Stimulated activated CD8-positive, alpha-beta memory T cell treated with anti-CD3 and anti-CD28 coated beads, Interleukin-15, amount 100 ng/mL, for 24 hours (primary cell): ENCODE results near the gene RETREG1.

Experiments used
- DNase-seq: peaks from one replicate; pipeline ENCODE4 v3.0.0-alpha.2; 2020; ENCODE audit warnings: low read depth

Gene RETREG1

DNA sequence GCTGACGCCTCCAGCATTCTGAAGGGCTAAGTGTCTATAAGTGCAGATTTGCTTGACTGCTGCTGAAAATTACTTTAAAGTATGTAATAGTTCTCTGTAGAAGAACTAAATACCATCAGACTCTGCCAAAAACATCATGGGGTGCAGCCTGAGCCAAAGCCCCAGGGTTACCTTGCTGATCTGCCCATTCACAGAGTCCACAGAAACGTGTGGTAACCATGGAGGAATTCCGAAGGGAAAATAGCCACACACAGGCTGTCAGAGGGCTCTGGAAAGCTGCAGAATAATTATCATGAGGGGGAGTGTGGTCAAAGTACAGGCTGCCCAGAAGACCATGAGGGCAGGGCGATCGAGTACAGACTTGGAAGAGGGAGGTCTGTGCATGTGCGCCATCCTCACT lies 36.4 kb downstream of the RETREG1 start:
- no peak for DNase-seq

DNA sequence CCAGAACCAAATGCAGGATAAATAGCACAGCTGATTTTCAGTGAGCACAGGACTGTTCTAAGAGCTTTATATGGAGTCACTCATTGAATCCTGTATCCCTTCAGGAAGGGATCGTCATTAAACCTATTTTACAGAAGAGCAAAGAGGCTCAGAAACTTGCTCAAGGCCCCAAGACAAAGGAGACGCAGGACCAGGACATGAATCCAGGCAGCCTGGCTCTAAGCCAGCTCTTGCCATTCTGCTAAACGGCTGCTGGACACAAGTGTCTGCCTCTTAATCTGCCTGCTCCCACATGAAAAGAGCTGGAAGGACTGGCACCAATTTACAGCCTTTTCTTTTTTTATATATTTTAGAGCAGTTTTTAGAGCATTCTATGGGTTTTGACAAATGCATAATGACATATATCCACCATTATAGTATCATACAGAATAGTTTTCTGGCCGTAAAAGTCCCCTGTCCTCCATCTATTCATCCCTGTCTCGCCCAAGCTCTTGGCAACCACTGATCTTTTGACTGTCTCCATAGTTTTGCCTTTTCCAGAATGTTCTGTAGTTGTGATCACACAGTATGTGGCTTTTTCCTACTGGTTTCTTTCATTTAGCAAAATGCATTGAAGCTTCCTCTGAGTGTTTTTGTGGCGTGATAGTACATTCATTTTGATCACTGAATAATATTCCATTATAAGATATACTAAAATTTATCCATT lies 37.5 kb downstream of the RETREG1 start:
- DNase-seq, result no peak

DNA sequence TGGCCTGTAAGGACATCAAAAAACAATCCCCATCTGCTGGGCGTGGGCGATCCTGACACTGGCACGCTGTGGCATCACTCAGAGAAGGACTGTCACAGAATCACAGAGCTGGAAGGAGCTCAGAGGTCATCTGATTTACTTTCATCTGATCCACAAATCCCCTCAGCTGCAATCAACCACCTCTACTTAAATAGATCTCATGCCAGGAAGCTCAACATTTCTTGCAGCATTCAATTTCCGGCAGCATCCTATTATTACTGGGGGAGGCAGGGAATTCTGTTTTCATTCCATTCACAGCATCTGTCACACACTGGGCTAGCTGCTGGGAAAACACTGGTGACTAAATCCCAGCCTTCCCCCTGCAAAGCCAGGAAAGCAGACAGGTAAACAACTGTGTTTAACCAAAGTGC lies 38.3 kb downstream of the RETREG1 start:
- no peak for DNase-seq

DNA sequence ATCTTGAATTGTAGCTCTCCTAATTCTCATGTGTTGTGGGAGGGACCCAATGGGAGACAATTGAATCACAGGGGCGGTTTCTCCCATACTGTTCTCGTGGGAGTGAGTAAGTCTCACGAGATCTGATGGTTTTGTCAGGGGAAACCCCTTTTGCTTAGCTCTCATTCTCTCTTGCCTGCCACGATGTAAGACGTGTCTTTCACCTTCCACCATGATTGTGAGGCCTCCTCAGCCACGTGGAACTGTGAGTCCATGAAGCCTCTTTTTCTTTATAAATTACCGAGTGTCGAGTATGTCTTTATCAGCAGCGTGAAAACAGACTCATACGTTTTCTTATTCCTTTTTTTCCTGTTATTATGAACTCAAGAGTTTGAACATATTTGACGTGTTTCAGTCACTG lies 39.1 kb downstream of the RETREG1 start:
- DNase-seq, result no peak

DNA sequence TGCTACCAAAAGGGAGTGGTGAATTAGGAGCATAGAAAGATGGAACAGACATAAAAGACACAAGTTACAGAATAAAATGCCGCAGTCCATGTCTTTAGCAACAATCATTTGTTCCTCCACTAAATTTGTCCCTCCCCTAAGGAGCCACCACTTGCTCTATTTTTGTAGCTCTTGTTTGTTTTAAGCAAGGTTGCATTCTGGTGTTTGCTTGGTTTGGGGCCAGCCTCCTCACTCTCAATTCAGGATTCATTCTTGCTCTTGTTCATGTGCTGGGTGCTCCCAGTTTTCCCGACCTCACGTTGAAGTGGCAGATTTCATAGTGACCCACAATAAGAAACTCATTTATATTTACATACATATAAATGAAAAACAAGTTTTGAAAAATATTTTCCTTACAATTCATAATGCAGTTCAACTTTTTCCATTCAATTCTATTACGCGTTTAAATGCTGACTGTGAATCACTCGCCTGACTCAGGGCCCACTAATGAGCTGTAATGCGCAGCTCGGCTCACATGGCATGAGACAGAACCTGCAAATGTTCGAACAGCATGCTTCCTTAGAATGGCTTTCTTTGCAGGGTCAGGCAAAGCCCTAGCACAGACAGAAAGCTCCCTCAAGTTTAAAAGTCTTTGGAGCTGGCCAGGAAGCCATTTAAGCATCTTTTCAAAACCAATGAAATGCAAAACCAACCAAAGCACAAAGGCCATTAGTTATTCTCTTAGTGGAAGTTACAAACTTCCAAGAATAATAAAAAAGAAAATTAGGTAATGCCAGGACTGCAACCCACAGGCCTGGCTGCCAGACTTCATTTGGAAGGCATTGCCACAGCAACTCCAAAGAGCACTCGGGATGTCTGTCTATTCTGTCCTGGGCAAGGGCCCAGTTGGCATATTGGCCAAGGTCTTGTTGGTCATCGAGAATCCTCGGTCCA lies 41.7 kb downstream of the RETREG1 start:
- no peak for DNase-seq

DNA sequence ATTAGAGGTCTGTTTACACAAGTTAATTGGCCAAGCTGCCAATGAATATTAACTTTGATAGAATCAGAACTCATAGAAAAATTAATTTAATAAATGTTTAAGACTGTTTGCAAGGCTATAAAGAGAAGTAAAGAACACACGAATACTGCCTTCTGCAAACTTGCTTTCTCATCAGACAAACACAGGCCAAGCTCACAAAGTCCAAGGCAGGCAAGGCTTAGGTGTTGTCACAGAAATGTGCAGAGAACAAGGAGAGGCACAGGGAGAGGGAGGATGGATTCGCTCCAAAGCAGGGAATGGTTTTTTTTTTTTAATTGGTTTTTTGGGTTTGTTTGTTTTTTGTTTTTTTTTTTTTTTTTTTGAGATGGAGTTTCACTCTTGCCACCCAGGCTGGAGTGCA lies 43.4 kb downstream of the RETREG1 start:
- DNase-seq, result no peak

DNA sequence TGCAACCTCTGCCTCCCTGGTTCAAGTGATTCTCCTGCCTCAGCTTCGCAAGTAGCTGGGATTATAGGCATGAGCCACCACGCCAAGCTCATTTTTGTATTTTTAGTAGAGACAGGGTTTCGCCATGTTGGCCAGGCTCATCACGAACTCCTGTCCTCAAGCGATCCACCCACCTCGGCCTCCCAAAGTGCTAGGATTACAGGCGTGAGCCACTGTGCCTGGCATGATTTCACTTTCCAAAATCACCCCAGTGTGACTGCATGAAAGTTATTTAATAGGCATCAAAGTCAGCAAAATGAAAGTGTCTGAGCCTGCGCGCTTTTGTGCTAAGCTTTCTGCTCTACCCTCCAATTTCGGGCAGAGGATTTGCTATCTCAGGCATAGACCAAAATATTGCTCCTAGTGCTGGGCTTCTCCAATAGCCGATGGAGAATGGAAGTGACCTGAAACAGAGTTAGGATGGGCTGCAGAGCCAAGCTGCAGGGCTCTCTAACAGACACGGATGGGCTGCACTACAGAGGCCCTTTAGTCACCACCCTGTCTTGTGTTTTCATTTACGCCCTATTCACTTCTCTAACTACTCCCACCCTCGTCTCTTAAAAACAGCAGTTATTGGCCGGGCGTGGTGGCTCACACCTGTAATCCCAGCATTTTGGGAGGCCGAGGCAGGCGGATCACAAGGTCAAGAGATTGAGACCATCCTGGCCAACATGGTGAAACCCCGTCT lies 44.3 kb downstream of the RETREG1 start:
- no peak for DNase-seq

DNA sequence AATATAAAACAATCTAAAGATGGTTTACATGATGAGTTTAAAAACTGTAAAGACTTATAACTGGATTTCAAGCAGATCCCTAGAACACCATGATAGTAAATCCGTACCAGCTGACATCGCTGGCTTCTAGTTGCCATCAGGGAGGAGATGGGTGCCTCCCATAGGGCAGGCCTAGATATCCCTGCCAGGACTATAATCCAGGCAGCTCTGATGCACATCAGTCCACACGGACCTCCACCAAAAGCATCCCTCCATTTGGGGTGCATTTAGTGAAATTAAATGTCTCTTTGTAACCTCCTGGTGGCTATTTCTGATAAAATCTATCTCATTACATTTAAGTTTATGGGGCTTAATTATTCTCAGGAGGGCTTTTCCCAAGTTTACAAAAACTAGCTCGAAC lies 45.8 kb downstream of the RETREG1 start:
- DNase-seq, result no peak

DNA sequence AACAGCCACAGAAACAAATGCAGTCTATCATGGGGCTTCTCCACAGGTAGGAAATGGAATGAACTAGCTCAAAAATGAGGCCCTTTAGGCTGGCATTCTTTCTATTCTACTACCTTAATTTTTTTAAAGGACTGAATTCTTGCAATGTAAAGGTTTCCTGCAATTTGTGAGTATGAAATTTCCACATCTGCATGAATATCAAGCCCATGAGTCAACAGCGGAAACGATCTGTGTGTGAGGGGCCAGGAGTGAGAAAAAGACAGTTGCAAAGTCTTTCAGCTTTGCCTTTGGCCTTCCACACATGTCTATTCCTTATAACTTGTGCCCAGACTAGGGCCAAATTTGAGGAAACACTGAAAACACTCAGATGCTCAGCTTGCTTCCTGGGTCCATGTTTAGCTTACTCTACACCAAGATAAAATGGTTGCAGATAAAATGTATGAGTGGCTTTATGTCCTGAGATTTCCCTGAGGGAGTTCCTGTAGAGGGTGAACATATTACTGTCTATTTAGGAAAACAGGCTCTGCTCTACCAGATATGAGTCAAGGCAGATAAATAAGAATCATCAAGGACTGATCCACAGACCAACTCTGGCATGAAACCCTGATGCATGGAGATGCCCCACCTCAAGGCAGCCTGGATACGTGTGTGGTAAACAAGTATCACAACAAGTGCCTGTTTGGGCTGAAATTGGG lies 46.5 kb downstream of the RETREG1 start:
- DNase-seq, result no peak

DNA sequence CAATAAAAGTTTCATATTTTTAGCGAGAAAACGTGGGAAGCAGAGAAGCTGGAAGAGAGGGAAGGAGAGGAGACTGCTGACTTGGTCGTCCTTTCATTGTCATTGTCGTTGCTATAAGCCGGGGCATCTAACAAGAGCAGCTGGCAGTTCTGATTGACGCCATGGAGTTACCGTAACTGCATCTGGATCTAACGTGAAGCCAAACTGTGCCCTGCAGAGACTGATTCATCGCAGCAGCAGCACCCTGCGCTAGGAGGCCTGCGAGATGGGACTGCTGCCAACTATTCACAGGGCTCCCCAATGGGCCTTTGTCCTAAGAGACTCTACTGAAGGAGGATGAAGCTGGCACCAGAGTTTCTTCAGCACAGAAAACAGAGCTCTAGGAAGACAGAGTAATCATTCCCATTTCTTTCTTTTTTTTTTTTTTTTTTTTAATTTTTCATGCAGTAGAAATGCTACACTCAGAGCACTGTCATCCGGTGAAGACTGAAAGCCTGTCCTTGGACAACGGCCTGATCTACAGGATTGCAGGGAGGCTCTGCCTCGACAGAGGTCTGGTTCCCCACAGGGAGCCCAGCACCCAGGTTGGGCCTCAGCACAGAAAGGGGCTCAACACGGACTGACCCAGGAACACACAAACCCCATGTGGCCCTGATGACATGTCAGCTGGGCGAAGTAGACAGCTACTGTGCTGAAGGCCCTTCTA lies 47.8 kb downstream of the RETREG1 start:
- no peak for DNase-seq

DNA sequence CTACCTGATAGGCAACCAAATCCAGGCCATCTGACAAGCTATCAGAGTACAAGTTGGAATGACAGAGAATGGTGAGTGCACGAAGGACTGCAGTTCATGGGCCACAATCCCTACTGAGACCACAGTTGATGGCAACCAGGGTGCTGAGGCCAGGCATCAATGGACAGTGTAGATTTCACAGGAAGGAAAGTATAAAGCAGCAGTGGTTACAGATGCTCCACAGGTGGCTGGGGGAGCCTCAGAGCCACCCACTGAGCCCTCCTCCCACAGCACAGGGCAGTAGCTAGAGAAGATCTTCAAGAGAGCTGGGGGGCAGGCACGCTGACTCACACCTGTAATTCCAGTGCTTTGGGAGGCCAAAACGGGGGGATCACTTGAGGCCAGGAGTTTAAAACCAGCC lies 49.4 kb downstream of the RETREG1 start:
- DNase-seq, result no peak

DNA sequence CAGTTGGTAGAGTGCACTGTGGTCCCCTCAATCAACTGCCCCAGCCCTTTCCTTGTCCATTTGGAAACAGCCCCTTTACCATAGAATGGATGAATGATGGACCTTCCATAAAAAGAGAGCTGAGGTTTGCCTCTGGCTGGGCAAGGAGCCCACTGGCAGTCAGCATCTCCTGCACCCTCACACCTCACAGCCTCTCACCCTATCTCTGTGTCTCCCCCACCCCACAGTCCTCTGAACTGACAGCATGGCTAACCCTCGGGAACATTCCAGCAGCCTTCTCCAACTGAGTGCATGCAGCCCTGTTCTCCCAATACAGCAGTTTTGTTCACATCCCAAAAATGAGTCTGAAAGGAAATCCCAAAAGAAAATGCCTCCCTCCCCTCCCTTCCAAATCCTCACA lies 51.7 kb downstream of the RETREG1 start:
- DNase-seq, result no peak

DNA sequence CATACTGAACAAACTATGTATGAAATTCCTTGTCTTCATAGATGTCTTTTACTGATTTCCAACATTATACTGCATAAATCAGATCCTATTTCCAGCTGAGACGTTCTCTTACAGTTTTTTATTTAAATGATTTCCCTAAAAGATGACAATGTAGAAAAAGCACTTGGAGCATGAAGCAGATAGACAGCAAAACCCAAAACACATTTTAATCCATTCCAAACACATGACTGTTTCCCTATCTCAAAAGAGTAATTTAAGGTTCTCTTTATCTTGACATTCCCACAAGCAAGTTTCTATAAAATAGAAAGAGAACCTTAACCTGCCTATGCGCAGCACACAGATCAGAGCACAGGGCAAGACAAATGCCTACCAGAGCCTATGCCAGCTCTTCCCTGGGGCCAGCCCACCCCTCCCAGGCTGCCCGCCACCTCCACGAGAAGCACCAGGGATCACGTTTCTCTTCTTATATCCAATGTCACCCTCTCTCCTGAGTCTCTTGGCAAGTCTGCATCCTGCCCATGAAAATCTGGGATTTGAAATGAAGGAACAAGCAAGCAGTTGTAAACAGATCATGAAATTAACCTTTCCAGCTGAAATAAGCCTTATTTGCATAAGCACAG lies 52.4 kb downstream of the RETREG1 start:
- DNase-seq, result no peak

DNA sequence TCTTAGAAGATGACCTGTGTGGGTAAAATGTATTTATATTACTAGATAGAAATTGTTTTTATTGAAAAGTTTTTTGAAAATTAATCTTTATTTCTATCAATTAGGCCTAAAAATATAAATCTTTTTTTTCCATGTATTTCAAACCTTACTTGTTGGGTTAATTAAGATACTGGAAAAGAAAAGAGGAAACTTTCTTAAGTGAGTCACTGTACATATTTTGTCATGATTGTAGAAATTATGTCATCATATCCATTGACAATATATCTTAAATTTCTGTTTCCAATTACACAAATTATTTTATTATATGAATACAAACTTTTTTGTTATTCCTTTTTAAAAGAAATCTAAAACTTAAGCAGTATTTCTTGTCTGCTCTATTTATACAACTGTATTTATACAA lies 53.1 kb downstream of the RETREG1 start:
- DNase-seq, result no peak

DNA sequence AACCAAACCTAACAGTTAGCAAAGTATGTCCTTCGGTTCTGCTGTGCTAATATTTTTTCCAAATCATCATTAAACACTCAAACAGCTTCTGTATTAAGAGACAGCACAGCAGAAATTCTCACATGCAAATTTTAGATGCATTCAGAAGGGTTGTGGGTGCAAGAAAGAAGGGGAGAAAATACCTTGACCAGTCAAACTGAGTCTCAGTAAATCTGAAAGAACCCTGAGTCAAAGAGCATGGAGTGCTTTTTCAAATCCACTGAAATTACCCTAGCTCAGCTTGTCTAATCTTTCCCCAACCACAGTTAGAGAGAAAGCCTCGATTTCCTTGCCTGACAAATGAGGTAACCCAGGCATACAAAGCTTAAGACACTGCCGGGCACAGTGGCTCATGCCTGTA lies 55.1 kb downstream of the RETREG1 start:
- no peak for DNase-seq

DNA sequence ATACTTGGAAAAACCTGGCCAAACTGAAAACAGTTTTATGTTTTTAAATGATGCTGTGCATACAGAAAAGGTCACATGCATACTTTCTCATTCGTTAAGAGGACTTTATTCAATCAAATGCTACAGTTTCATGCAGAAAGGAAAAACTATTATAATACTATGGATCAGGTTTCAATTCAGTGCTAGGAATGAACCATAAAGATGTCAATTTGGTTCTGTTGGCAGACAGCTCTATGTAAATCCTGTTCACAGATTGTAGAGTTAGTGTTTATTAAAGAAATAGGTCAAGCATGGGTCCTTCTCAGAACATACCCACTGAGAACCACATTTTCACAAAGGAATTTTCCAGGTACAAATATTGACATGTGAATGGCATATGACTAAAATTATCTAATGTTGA lies 57.1 kb downstream of the RETREG1 start:
- DNase-seq, result no peak

DNA sequence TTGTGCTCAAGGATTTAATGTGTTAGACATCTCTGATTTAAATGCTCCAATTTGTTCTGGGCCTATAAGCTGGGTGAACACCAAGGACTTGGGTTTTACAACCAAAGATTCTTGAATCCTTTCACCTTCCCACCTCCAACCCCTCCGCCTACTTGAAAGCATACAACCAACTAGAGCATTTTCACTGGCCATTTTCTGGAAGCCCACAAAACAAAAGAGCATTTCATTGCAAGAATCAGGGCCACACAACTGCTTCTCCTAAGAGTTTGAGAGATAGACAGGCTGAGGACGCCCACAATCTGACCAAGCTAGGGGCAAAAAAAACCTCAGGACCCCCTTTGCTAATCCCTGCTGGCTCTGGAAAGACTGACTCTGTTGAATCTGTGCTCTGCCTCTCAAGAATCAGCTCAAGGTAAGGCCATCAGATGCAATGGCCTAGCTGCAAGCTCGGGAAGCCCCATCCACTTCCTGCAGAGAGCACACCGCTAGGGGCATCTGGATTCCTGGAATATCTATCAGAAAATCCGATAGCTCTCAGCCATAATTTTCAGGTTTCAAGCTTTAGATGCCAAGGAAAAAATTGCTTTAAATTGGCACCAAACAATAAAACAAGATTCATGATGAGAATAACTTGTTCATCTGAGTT lies 57.7 kb downstream of the RETREG1 start:
- no peak for DNase-seq

DNA sequence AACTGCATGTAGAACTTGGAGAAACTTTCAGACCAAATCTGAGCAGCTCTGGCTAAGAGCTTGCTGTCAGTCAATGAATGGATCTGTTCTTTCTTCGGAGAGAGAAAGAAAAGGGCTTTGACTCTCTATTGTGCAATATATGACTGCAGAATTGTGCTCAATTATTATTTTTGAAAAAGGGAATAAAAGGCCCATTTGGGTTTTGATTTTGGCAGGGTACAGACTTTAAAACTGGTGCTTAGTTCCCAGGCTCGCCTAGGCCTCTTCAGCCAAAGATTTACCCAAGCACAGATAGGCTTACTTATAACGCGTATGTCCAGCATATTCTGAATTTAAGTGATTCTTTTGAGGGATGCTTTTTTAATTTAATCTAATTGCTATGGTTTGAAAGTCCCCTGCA lies 59.3 kb downstream of the RETREG1 start:
- no peak for DNase-seq

DNA sequence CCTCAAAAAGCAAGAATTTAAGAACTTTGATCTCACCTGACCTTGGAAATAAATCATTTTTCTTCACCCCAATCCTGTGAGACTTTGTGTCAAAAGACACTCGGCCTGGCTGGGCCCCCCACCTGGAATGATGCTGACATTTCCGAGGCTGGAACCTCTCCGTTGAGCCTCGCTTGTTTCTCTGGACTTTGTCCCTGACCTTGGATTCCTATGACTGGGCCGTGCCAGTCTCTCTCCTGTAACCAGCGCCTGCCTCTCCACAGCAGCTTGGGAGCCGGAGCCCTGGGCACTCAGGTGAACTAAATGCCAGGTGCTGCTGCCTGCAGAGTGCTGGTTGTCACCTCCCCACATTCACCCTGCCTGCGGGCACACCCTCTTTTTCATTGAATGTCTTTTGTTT lies 62.7 kb downstream of the RETREG1 start:
- no peak for DNase-seq

DNA sequence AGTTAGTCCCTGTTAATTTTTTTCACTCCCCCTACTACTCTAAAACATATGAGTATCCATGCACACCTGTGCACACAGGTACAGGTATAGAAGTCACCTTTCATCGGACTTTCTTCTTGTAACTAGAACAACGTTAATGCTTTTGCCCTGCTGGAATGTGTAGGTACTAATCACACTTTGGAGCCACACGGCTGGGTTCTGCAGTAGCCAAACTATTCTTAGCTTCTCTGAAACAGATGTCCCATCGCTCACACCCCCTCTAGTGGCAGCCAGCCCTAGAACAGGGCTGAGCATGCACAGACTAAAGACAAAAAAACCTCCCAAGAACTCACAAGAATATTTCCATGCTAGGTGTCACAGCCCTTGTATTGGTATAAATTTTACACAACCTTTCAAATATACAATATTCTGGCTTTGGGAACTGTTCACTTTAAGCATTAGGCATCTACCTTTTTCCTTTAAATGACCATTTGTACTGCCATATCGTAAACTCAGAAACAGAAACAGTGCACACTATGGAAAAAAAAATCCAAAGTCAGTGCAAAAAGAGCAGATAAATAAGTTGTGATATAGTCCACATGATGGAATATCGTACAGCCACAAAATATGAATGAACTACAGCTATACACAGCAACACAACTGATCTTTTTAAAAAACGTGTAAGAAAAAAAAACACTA lies 64.0 kb downstream of the RETREG1 start:
- peak; percentile 19 for DNase-seq
